Lung (tissue), 12 donors: Measurements from ENCODE around the gene ETV6. TPM values are rescaled to one million over a fixed set of nuclear protein-coding genes. Genes with fewer than 3 reads are reported as not detected.

Source experiments
- ATAC-seq: fragments of 200-7000 bp; cut with Tn5 transposase; one replicate; pipeline ENCODE4 v1.9.1; 2020; ENCODE audit warnings: moderate number of reproducible peaks; ENCODE audit not compliant: insufficient read depth, low FRiP score
- DNase-seq, 3 donors: peaks; one replicate each; pipeline ENCODE4 v3.0.0-alpha.2; 2013 to 2017
- H3K27ac ChIP-seq, 2 donors: one replicate each; pipeline ENCODE4 v1.5.1; 2013; ENCODE audit warnings: mild to moderate bottlenecking in 2 of 2, moderate library complexity in 2 of 2, control low read depth in 1 of 2, inconsistent platforms in 1 of 2, low read depth in 1 of 2, low read length in 1 of 2
- H3K27me3 ChIP-seq, 3 donors: one replicate each; pipeline ENCODE4 v1.5.1; 2013; ENCODE audit warnings: low read length in 2 of 3; ENCODE audit not compliant: control insufficient read depth in 3 of 3, insufficient read depth in 3 of 3
- H3K36me3 ChIP-seq, 4 donors: one replicate each; pipeline ENCODE4 v1.5.1; 2013; ENCODE audit warnings: low read length in 4 of 4, mild to moderate bottlenecking in 1 of 4, moderate library complexity in 1 of 4; ENCODE audit not compliant: control insufficient read depth in 4 of 4, insufficient read depth in 4 of 4
- H3K4me1 ChIP-seq, 5 donors: one replicate each; pipeline ENCODE4 v1.5.1; 2013; ENCODE audit warnings: low read length in 5 of 5, mild to moderate bottlenecking in 2 of 5, moderate library complexity in 1 of 5; ENCODE audit not compliant: control insufficient read depth in 5 of 5, insufficient read depth in 5 of 5
- H3K4me3 ChIP-seq: one replicate; pipeline ENCODE4 v1.5.1; 2013; ENCODE audit warnings: mild to moderate bottlenecking, control low read depth, moderate library complexity
- H3K9ac ChIP-seq, 2 donors: one replicate each; pipeline ENCODE4 v1.5.1; 2013; ENCODE audit warnings: low read length in 2 of 2, control low read depth in 1 of 2; ENCODE audit not compliant: insufficient read depth in 1 of 2
- H3K9me3 ChIP-seq, 4 donors: one replicate each; pipeline ENCODE4 v1.5.1; 2013; ENCODE audit warnings: low read length in 3 of 4, mild to moderate bottlenecking in 1 of 4, moderate library complexity in 1 of 4; ENCODE audit not compliant: control insufficient read depth in 4 of 4, insufficient read depth in 3 of 4
- CTCF ChIP-seq: IDR thresholded peaks from 2 replicates; pipeline ENCODE4 v1.5.1; 2012; ENCODE audit warnings: mild to moderate bottlenecking; ENCODE audit errors: control extremely low read depth, extremely low read depth
- WGBS, 2 donors: extraction: QIAGEN DNeasy Blood & Tissue Kit; methylation state at CpG; one replicate each; pipeline ENCODE4 v1.1.7; 2013; 5-methylcytosine and 5-hydroxymethylcytosine counted together
- polyA plus RNA-seq, 2 donors: library from polyadenylated mRNA; stranded (reverse); fragments of 200-250 nt; gene quantifications; one replicate each; pipeline ENCODE4 v1.2.1, GENCODE V29; 2013
- total RNA-seq, 2 donors: library from RNA; depleted of rRNA in 1 of 2; stranded (reverse); fragments of >200 nt in 1 of 2; gene quantifications; one replicate each; pipeline ENCODE4 v1.2.1, GENCODE V29; 2014 to 2021
- donor health status: control.
- donor health status: control.
- donor health status: Bipolar disorder and iron deficiency.
- donor health status: healthy.
- donor health status: DM: yes; HTN: yes; CAD: no.

The ETV6 gene
- total and polyA plus RNA-seq, 4 donors, result 8.6 to 45.7 (median 13.6) TPM

GRCh38 chr12:11758510-11759493, 109.3 kb downstream of the ETV6 start:
- Histone ChIP-seq H3K9me3 (no peaks in the 10 kb centered on the region), H3K27me3 (no peaks in the 10 kb centered on the region), H3K4me3 (no peak overlapping the region), H3K27ac (peak overlapping the region; percentile 68 to 81), H3K9ac (no peak overlapping the region), H3K36me3 (peaks cover 0 to 6% (median under 1%) of the 10 kb centered on the region in 4 donors), H3K4me1 (peaks cover 8 to 48% (median 26%) of the 10 kb centered on the region in 5 donors)
- peak; percentile 27 to 71 (median 68) for DNase-seq
- no peak for ATAC-seq
- TF ChIP-seq CTCF, result no peak
- 46 to 49% methylated on average over 14 of the region's 14 CpGs for WGBS, 2 donors

GRCh38 chr12:11759494-11759878, 110.0 kb downstream of the ETV6 start:
- H3K4me1 ChIP-seq, result peaks cover 10 to 44% (median 26%) of the 10 kb centered on the region in 5 donors
- H3K27ac ChIP-seq, result no peak overlapping the region
- DNase-seq, result no peak
- H3K9ac ChIP-seq, result no peak overlapping the region
- H3K4me3 ChIP-seq, result no peak overlapping the region
- 59 to 75% methylated on average over 5 of the region's 5 CpGs for WGBS, 2 donors
- TF ChIP-seq CTCF, result no peak
- H3K27me3 ChIP-seq, result no peaks in the 10 kb centered on the region
- peaks cover 0 to 6% (median 0%) of the 10 kb centered on the region in 4 donors for H3K36me3 ChIP-seq
- no peaks in the 10 kb centered on the region for H3K9me3 ChIP-seq
- no peak for ATAC-seq

- Histone ChIP-seq H3K27ac (no peak overlapping the region), H3K9me3 (no peaks in the 10 kb centered on the region), H3K4me3 (no peak overlapping the region), H3K36me3 (peaks cover 0 to 6% (median 0%) of the 10 kb centered on the region in 4 donors), H3K4me1 (peaks cover 10 to 41% (median 26%) of the 10 kb centered on the region in 5 donors), H3K27me3 (no peaks in the 10 kb centered on the region), H3K9ac (no peak overlapping the region)
- no peak for DNase-seq
- ATAC-seq, result no peak
- 87 to 89% methylated on average over 3 of the region's 3 CpGs for WGBS, 2 donors
- no peak for TF ChIP-seq CTCF
Observed at GRCh38 chr12:11759899-11760298, 110.4 kb downstream of the ETV6 start.
